Measurements from ENCODE around the gene ZNF554. TPM values are rescaled to one million over a fixed set of nuclear protein-coding genes. Genes with fewer than 3 reads are reported as not detected.

ZNF554 gene
- total RNA-seq, 3 donors from 2014 or later (not counting 1 experiment from before 2014, with no cell fraction given): 3.4 to 5.6 (median 3.7) TPM

- H3K36me3 ChIP-seq (ENCODE audit: control insufficient read depth, insufficient read depth, low read length): peaks cover 29% of the 10 kb centered on the region
- no peak overlapping the region for H3K4me3 ChIP-seq (ENCODE audit: low read length)
- no peak overlapping the region for H3K4me3 Mint-ChIP-seq
- peaks cover 4 to 16% of the 10 kb centered on the region in 2 donors for H3K9me3 Mint-ChIP-seq
- peaks cover 8 to 11% of the 10 kb centered on the region in 2 donors for H3K4me1 Mint-ChIP-seq
- H3K27me3 Mint-ChIP-seq (ENCODE audit: low read depth in 2 of 2): no peaks in the 10 kb centered on the region
- peaks cover 41% of the 10 kb centered on the region for H3K36me3 Mint-ChIP-seq
- ATAC-seq: no peak
- intact Hi-C loops (cut with micrococcal nuclease): no loop called here
- DNase-seq: no peak
- no peak overlapping the region for H3K27ac ChIP-seq (ENCODE audit: low read length)
- no peaks in the 10 kb centered on the region for H3K27me3 ChIP-seq (ENCODE audit: control insufficient read depth, insufficient read depth, low read length)
- WGBS (ENCODE audit: insufficient coverage): 95% methylated on average over 2 of the region's 3 CpGs
- no peaks in the 10 kb centered on the region for H3K4me1 ChIP-seq (ENCODE audit: control insufficient read depth, insufficient read depth, low read length)
- TF ChIP-seq, protein P1, sequence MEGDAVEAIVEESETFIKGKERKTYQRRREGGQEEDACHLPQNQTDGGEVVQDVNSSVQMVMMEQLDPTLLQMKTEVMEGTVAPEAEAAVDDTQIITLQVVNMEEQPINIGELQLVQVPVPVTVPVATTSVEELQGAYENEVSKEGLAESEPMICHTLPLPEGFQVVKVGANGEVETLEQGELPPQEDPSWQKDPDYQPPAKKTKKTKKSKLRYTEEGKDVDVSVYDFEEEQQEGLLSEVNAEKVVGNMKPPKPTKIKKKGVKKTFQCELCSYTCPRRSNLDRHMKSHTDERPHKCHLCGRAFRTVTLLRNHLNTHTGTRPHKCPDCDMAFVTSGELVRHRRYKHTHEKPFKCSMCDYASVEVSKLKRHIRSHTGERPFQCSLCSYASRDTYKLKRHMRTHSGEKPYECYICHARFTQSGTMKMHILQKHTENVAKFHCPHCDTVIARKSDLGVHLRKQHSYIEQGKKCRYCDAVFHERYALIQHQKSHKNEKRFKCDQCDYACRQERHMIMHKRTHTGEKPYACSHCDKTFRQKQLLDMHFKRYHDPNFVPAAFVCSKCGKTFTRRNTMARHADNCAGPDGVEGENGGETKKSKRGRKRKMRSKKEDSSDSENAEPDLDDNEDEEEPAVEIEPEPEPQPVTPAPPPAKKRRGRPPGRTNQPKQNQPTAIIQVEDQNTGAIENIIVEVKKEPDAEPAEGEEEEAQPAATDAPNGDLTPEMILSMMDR (IDR thresholded peaks at IDR 0.05): no peak
- no peak overlapping the region for H3K27ac Mint-ChIP-seq
- H3K9me3 ChIP-seq (ENCODE audit: control insufficient read depth, insufficient read depth, low read length): peaks cover 42% of the 10 kb centered on the region
These were observed 35.2 kb downstream of the ZNF554 start for GRCh38 chr19:2854849-2855248.

GRCh38 chr19:2856457-2857050 lies 36.9 kb downstream of the ZNF554 start:
- no peak for ATAC-seq
- Histone ChIP-seq H3K27me3 (ENCODE audit: control insufficient read depth, insufficient read depth, low read length) (no peaks in the 10 kb centered on the region), H3K27ac (ENCODE audit: low read length) (no peak overlapping the region), H3K36me3 (ENCODE audit: control insufficient read depth, insufficient read depth, low read length) (peaks cover 21% of the 10 kb centered on the region), H3K4me3 (ENCODE audit: low read length) (no peak overlapping the region), H3K4me1 (ENCODE audit: control insufficient read depth, insufficient read depth, low read length) (no peaks in the 10 kb centered on the region), H3K9me3 (ENCODE audit: control insufficient read depth, insufficient read depth, low read length) (peaks cover 42% of the 10 kb centered on the region)
- Mint-ChIP-seq H3K4me3 (peak overlapping the region; percentile 13), H3K27me3 (ENCODE audit: low read depth in 2 of 2) (no peaks in the 10 kb centered on the region), H3K27ac (no peak overlapping the region), H3K36me3 (peaks cover 35% of the 10 kb centered on the region), H3K9me3 (peaks cover 4 to 16% of the 10 kb centered on the region in 2 donors), H3K4me1 (peaks cover 0 to 4% of the 10 kb centered on the region in 2 donors)
- TF ChIP-seq, protein P1 (IDR thresholded peaks at IDR 0.05): no peak
- WGBS (ENCODE audit: insufficient coverage): 48% methylated on average over 5 of the region's 5 CpGs
- intact Hi-C loops (cut with micrococcal nuclease): no loop called here
- DNase-seq: peak in 1 of 2 donors; percentile 77

DNA sequence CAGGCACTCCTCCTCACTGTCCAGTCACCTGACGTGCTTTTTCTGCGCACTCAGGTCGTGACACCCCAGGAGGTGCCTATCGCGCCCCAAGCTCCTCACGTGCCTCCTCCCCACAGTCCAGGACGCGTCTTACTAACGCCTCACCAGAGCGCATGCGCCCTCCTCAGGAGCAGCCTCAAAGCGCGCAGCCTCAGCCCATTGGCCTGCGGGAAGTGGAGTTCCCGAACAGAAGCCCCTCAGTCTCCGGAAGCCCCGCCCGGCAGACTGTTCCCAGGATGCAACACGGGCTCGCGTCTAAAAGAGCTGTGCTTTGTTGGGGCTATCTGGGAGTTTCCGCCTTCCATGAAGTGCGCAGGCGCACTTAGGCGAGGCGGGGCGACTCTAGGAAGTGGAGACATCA lies 39.2 kb downstream of the ZNF554 start:
- DNase-seq (no peak), ATAC-seq (no peak)
- H3K27me3 Mint-ChIP-seq (ENCODE audit: low read depth in 2 of 2): no peaks in the 10 kb centered on the region
- WGBS (ENCODE audit: insufficient coverage): 82% methylated on average over 27 of the region's 27 CpGs
- no peak overlapping the region for H3K27ac Mint-ChIP-seq
- peaks cover 12% of the 10 kb centered on the region for H3K36me3 Mint-ChIP-seq
- no peak overlapping the region for H3K27ac ChIP-seq (ENCODE audit: low read length)
- H3K4me3 ChIP-seq (ENCODE audit: low read length): no peak overlapping the region
- no peaks in the 10 kb centered on the region for H3K4me1 ChIP-seq (ENCODE audit: control insufficient read depth, insufficient read depth, low read length)
- H3K27me3 ChIP-seq (ENCODE audit: control insufficient read depth, insufficient read depth, low read length): no peaks in the 10 kb centered on the region
- TF ChIP-seq, protein P1 (IDR thresholded peaks at IDR 0.05): no peak
- peaks cover 0 to 4% of the 10 kb centered on the region in 2 donors for H3K4me1 Mint-ChIP-seq
- peaks cover 2 to 10% of the 10 kb centered on the region in 2 donors for H3K9me3 Mint-ChIP-seq
- no peaks in the 10 kb centered on the region for H3K36me3 ChIP-seq (ENCODE audit: control insufficient read depth, insufficient read depth, low read length)
- peaks cover 24% of the 10 kb centered on the region for H3K9me3 ChIP-seq (ENCODE audit: control insufficient read depth, insufficient read depth, low read length)
- intact Hi-C loops (cut with micrococcal nuclease): no loop called here
- no peak overlapping the region for H3K4me3 Mint-ChIP-seq

DNA sequence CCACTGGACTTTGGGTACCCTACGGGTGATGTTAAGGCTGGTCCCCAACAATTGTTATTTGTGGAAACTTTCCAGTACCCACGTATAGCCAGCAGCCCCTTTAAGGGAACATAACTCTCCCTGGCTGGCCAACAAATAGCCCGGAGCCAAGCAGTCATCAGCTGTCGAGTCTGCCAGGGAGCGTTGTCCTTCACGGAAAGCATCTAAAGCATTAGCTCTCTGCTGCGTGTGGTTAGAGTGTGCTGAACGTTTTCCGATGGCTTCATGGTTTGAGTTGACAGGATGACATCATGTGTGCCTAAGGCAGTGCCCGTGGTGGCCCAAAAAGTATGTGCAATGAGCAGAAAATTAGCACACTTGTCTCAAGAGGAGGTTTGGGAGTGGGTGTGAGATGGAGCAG lies 44.1 kb downstream of the ZNF554 start:
- H3K4me3 Mint-ChIP-seq: no peak overlapping the region
- no peaks in the 10 kb centered on the region for H3K4me1 Mint-ChIP-seq
- no peak overlapping the region for H3K27ac Mint-ChIP-seq
- Histone ChIP-seq H3K36me3 (ENCODE audit: control insufficient read depth, insufficient read depth, low read length) (no peaks in the 10 kb centered on the region), H3K4me1 (ENCODE audit: control insufficient read depth, insufficient read depth, low read length) (peaks cover 3% of the 10 kb centered on the region), H3K4me3 (ENCODE audit: low read length) (no peak overlapping the region), H3K27ac (ENCODE audit: low read length) (no peak overlapping the region), H3K27me3 (ENCODE audit: control insufficient read depth, insufficient read depth, low read length) (no peaks in the 10 kb centered on the region), H3K9me3 (ENCODE audit: control insufficient read depth, insufficient read depth, low read length) (peaks cover 8% of the 10 kb centered on the region)
- H3K9me3 Mint-ChIP-seq: no peaks in the 10 kb centered on the region
- intact Hi-C loops (cut with micrococcal nuclease): no loop called here
- H3K27me3 Mint-ChIP-seq (ENCODE audit: low read depth in 2 of 2): peaks cover 3 to 7% of the 10 kb centered on the region in 2 donors
- TF ChIP-seq, protein P1 (IDR thresholded peaks at IDR 0.05): no peak
- H3K36me3 Mint-ChIP-seq: no peaks in the 10 kb centered on the region
- ATAC-seq (no peak), DNase-seq (no peak)
- 91% methylated on average over 10 of the region's 10 CpGs for WGBS (ENCODE audit: insufficient coverage)
